H1 (cell line): ENCODE results near the gene NEUROG1. TPM values are rescaled to one million over a fixed set of nuclear protein-coding genes. Genes with fewer than 3 reads are reported as not detected.

Experiments used
- SAP30 ChIP-seq: fragments of 300-600 bp; sonication (generic); IDR thresholded peaks from 2 replicates; pipeline ENCODE4 v1.7.1; 2012; ENCODE audit warnings: low read length, moderate library complexity, mild to moderate bottlenecking, inconsistent platforms; ENCODE audit not compliant: insufficient read depth, insufficient replicate concordance
- SIN3A ChIP-seq, 2 experiments: IDR thresholded peaks in 1 of 2; conservative IDR thresholded peaks in 1 of 2; 2 replicates each; pipeline ENCODE4 v1.6.1; 2011 to 2012; ENCODE audit warnings: low read length in 2 of 2, improper control_type of control experiment in 1 of 2, low read depth in 1 of 2, mild to moderate bottlenecking in 1 of 2
- polyA plus RNA-seq, 7 experiments: library from polyadenylated mRNA; depleted of rRNA in 3 of 7; stranded (reverse) in 5 of 7; unstranded in 2 of 7; fragments of >200 nt in 5 of 7; fragments of 200-250 nt in 2 of 7; gene quantifications; 1 replicate in 5 of 7; 2 replicates in 1 of 7; 4 replicates in 1 of 7; pipeline versions ENCODE4 v1.2.1 to v1.2.3, GENCODE V29; 2011 to 2013; ENCODE audit warnings: missing spikeins in 2 of 7, mixed read lengths in 2 of 7
- total RNA-seq: library from RNA; stranded (reverse); fragmentation: NEBNext Ultra II Directional; extraction: Animal tissue kit (Norgen Biotek cat#: 25700); gene quantifications from 2 replicates; pipeline ENCODE4 v1.2.1, GENCODE V29; 2021

Gene NEUROG1
- total and polyA plus RNA-seq, 2 of the 8 experiments (the other 6 are each of a cell fraction or from before 2014, with no cell fraction given), result not detected

DNA sequence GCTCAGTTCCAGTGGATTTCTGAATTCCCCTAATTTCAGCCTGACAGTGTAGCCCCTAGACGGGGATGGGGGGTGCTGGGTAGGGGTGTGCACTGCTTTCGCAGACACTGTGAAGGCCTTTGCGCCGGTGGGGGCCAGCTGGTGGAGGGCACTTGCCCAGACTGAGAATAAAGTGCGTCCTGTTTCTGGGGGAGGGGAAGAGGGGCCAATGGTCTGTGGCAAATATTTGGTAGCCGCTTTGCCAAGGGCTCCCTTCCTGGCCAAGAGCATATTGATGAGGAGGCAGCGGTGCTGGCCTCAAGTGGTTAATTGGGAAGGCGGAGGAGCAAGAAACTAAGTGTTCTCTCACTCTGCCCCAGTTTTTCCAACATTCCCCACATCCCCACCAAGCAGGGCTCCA, 41.7 kb upstream of the NEUROG1 start (continued):
- TF ChIP-seq SIN3A (conservative IDR thresholded peaks at IDR 0.05 in 1 of 2, IDR thresholded peaks at IDR 0.05 in 1 of 2; ENCODE audit: low read depth in 1 of 2, low read length in 2 of 2) (no peak), SAP30 (no peak)
